HG02798 (cell line): Measurements from ENCODE around the gene PLXDC1.
"Not testable (repeated sequence)": the region's sequence is repeated elsewhere in the genome, so short reads cannot be mapped to it uniquely, and the experiment has no call there.

Experiments
- ATAC-seq: cut with Tn5 transposase; IDR thresholded peaks from one replicate; pipeline ENCODE4 v1.9.1; 2021; ENCODE audit warnings: mild to moderate bottlenecking; ENCODE audit not compliant: unreplicated experiment, poor library complexity

The PLXDC1 gene

GRCh38 chr17:39130205-39130604, 21.2 kb downstream of the PLXDC1 start:
- ATAC-seq = no peak

- not testable (repeated sequence) for ATAC-seq
Measured at GRCh38 chr17:39129544-39129943, 21.9 kb downstream of the PLXDC1 start.

GRCh38 chr17:39126436-39126835, 25.0 kb downstream of the PLXDC1 start:
- ATAC-seq = no peak

- ATAC-seq = no peak
Measured at GRCh38 chr17:39125143-39125875, 26.1 kb downstream of the PLXDC1 start.

GRCh38 chr17:39123627-39124026, 27.8 kb downstream of the PLXDC1 start:
- ATAC-seq = no peak

GRCh38 chr17:39122991-39123390, 28.4 kb downstream of the PLXDC1 start:
- no peak for ATAC-seq

GRCh38 chr17:39121919-39122318, 29.5 kb downstream of the PLXDC1 start:
- ATAC-seq = not testable (repeated sequence)

- ATAC-seq = peak; percentile 53
Measured at GRCh38 chr17:39118674-39119419, 32.6 kb downstream of the PLXDC1 start.

- ATAC-seq = no peak
Measured at GRCh38 chr17:39116224-39116623, 35.2 kb downstream of the PLXDC1 start.

GRCh38 chr17:39115135-39115534, 36.3 kb downstream of the PLXDC1 start:
- ATAC-seq = no peak

- ATAC-seq = no peak
Measured at GRCh38 chr17:39114723-39115122, 36.7 kb downstream of the PLXDC1 start.

- no peak for ATAC-seq
Measured at GRCh38 chr17:39113871-39114270, 37.6 kb downstream of the PLXDC1 start.

GRCh38 chr17:39110435-39111136, 40.9 kb downstream of the PLXDC1 start:
- ATAC-seq = no peak

- ATAC-seq = no peak
Measured at GRCh38 chr17:39108461-39109375, 42.7 kb downstream of the PLXDC1 start.

GRCh38 chr17:39107973-39108372, 43.5 kb downstream of the PLXDC1 start:
- ATAC-seq = no peak

GRCh38 chr17:39107155-39107554, 44.3 kb downstream of the PLXDC1 start:
- ATAC-seq = no peak

- no peak for ATAC-seq
Measured at GRCh38 chr17:39105705-39106104, 45.7 kb downstream of the PLXDC1 start.

- no peak for ATAC-seq
Measured at GRCh38 chr17:39104657-39105056, 46.8 kb downstream of the PLXDC1 start.

- ATAC-seq = no peak
Measured at GRCh38 chr17:39104046-39104445, 47.4 kb downstream of the PLXDC1 start.

GRCh38 chr17:39101091-39101490, 50.3 kb downstream of the PLXDC1 start:
- ATAC-seq = no peak
